IMR-90 (cell line): Measurements from ENCODE around the gene KLHL25.

Source experiments
- CTCF ChIP-seq: conservative IDR thresholded peaks from 2 replicates; pipeline ENCODE4 v1.5.1; 2012; ENCODE audit warnings: mild to moderate bottlenecking, low read depth, low read length, improper control_type of control experiment
- MXI1 ChIP-seq: IDR thresholded peaks from 2 replicates; pipeline ENCODE4 v1.6.1; 2012; ENCODE audit warnings: low read depth, mild to moderate bottlenecking, low read length, moderate library complexity, borderline replicate concordance
- SMC3 ChIP-seq: fragments of 150-350 bp; IDR thresholded peaks from 2 replicates; pipeline ENCODE4 v1.6.1; 2016; ENCODE audit warnings: low read depth, mild to moderate bottlenecking, antibody characterized with exemption, low read length, moderate library complexity

GRCh38 chr15:85757073-85757938 is 37.4 kb downstream of the KLHL25 start:
- TF ChIP-seq SMC3 (no peak), CTCF (no peak), MXI1 (no peak)
